Neural progenitor cell (in vitro differentiated cells): ENCODE measurements around the gene CERS3.

Experiments
- EZH2phosphoT487 ChIP-seq: fragments of 200-600 bp; sonication (generic); IDR thresholded peaks from 2 replicates; pipeline ENCODE4 v1.6.1; 2017; ENCODE audit warnings: antibody characterized with exemption
- TF ChIP-seq, protein P1 (sequence below): fragments of 200-600 bp; sonication (generic); IDR thresholded peaks from 2 replicates; pipeline ENCODE4 v1.5.1; 2017; ENCODE audit warnings: antibody characterized with exemption, mild to moderate bottlenecking

DNA sequence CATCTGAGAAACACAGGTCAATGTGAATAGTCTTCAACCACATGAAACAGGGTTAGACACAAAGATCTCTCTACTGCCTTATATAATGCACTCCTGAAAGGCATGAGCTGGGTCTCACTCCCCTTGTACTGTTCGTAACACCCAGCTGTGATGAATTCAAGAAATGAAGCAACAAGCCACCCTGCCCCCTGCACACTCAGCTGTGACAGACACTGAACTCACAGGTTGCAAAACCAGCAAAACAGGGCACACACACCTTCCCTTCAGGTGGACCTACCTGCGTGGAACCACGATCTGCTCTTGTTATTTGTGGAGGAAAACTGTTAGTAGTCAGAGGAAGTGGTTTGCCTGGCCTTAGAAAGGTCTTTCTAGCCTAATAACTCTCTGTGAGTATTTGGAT is 64.5 kb downstream of the CERS3 start:
- TF ChIP-seq, protein P1, sequence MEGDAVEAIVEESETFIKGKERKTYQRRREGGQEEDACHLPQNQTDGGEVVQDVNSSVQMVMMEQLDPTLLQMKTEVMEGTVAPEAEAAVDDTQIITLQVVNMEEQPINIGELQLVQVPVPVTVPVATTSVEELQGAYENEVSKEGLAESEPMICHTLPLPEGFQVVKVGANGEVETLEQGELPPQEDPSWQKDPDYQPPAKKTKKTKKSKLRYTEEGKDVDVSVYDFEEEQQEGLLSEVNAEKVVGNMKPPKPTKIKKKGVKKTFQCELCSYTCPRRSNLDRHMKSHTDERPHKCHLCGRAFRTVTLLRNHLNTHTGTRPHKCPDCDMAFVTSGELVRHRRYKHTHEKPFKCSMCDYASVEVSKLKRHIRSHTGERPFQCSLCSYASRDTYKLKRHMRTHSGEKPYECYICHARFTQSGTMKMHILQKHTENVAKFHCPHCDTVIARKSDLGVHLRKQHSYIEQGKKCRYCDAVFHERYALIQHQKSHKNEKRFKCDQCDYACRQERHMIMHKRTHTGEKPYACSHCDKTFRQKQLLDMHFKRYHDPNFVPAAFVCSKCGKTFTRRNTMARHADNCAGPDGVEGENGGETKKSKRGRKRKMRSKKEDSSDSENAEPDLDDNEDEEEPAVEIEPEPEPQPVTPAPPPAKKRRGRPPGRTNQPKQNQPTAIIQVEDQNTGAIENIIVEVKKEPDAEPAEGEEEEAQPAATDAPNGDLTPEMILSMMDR = no peak
- TF ChIP-seq EZH2phosphoT487 = no peak
